CD4-positive, CD25-positive, alpha-beta regulatory T cell (primary cell): ENCODE measurements around the gene TRIM46. TPM values are rescaled to one million over a fixed set of nuclear protein-coding genes. Genes with fewer than 3 reads are reported as not detected.

Source experiments
- ATAC-seq, 2 donors: fragments of 150-1000 bp; cut with Tn5 transposase; one replicate each; pipeline ENCODE4 v1.10.0; 2021; ENCODE audit warnings: low read depth in 2 of 2, moderate number of reproducible peaks in 2 of 2, moderate library complexity in 1 of 2
- DNase-seq, 3 donors: peaks; one replicate each; pipeline versions ENCODE4 v3.0.0 to v3.0.0-alpha.2; 2012 to 2022; ENCODE audit warnings: mixed read lengths in 1 of 3
- H3K27ac ChIP-seq: one replicate; pipeline ENCODE4 v1.7.0; 2013; ENCODE audit warnings: mild to moderate bottlenecking, low read length; ENCODE audit not compliant: insufficient read depth, poor library complexity, severe bottlenecking
- H3K27me3 ChIP-seq: one replicate; pipeline ENCODE4 v1.7.0; 2013; ENCODE audit warnings: low read length; ENCODE audit not compliant: control insufficient read depth, insufficient read depth
- H3K36me3 ChIP-seq: one replicate; pipeline ENCODE4 v1.7.0; 2013; ENCODE audit warnings: mild to moderate bottlenecking, low read length, moderate library complexity; ENCODE audit not compliant: control insufficient read depth, insufficient read depth
- H3K4me1 ChIP-seq: 2 replicates; pipeline ENCODE4 v1.7.0; 2013; ENCODE audit warnings: mild to moderate bottlenecking, low read length; ENCODE audit not compliant: insufficient read depth, control insufficient read depth, poor library complexity, severe bottlenecking
- H3K4me3 ChIP-seq: one replicate; pipeline ENCODE4 v1.7.0; 2013; ENCODE audit warnings: low read depth, mild to moderate bottlenecking, low read length, moderate library complexity
- H3K9me3 ChIP-seq, 2 experiments: 1 replicate in 1 of 2; 2 replicates in 1 of 2; pipeline ENCODE4 v1.7.0; 2013; ENCODE audit warnings: low read length in 2 of 2, mild to moderate bottlenecking in 1 of 2, moderate library complexity in 1 of 2; ENCODE audit not compliant: control insufficient read depth in 2 of 2
- H3K27ac Mint-ChIP-seq, 3 donors: one replicate each; pipeline ENCODE4 v1.8.0; 2020 to 2022; ENCODE audit warnings: mild to moderate bottlenecking in 3 of 3, mixed read lengths in 3 of 3, moderate library complexity in 2 of 3
- H3K27me3 Mint-ChIP-seq: one replicate; pipeline ENCODE4 v1.8.0; 2022; ENCODE audit warnings: mild to moderate bottlenecking, mixed read lengths
- H3K36me3 Mint-ChIP-seq: one replicate; pipeline ENCODE4 v1.8.0; 2020; ENCODE audit warnings: mixed read lengths
- H3K4me1 Mint-ChIP-seq, 4 donors: one replicate each; pipeline ENCODE4 v1.8.0; 2020 to 2022; ENCODE audit warnings: mixed read lengths in 4 of 4, mild to moderate bottlenecking in 1 of 4
- H3K4me3 Mint-ChIP-seq, 4 donors: one replicate each; pipeline ENCODE4 v1.8.0; 2020 to 2022; ENCODE audit warnings: mild to moderate bottlenecking in 4 of 4, mixed read lengths in 4 of 4, moderate library complexity in 3 of 4
- H3K9me3 Mint-ChIP-seq, 7 donors: one replicate each; pipeline ENCODE4 v1.8.0; 2020 to 2022; ENCODE audit warnings: mixed read lengths in 7 of 7, mild to moderate bottlenecking in 3 of 7, moderate library complexity in 2 of 7
- polyA plus RNA-seq, 4 donors: library from polyadenylated mRNA; unstranded; fragments of 300-500 nt; fragmentation: Illumina TruSeq; gene quantifications; one replicate each; pipeline ENCODE4 v1.2.3, GENCODE V29; 2021
- total RNA-seq: library from RNA; stranded (reverse); gene quantifications from one replicate; pipeline ENCODE4 v1.2.3, GENCODE V29; 2022

TRIM46 gene
- total and polyA plus RNA-seq, 5 donors from 2014 or later, result 0.44 to 6.1 (median 1.1) TPM

DNA sequence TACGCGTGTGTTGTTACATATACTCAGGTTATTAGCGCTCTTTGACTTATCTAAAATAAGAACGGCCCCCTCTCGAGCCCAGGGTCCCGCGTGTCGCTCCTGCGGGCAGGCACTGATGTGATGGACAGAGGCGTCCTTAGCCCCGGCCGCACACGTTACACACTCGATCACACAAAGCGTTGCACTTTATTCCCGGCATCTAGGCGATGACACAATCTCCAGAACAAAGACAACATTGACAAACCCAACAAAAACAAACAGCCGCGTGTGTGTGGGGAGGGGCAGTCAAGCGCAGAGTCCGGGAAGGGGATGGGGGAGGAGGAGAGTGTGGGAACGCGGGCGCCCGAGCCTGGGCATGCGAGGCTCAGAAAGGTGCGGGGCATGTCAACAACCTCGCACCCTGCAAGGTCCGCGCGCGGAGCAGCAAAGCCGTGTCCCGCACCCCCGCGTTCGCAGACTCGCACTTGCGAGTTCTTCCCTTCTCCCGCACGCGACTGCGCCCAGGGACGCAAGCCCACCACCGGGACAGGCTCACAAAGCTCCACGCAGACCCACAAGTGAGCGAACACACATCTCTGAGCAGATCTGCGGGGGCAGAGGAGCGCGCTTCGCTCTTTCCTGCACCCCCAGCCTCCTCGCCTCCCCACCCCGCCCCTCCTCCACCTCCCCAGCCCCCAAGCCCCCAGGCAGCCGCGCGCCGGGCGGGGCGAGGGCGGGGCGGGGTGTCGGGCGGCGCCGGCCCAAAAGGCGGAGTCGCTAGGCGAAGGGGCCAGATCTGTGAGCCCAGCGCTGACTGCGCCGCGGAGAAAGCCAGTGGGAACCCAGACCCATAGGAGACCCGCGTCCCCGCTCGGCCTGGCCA, 46.3 kb upstream of the TRIM46 start, which contains the start of gene EFNA1:
Gene EFNA1 (plus strand): TSS at position 772 of the 862 bp plus-strand sequence. CDS start 102 bp downstream, outside the sequence.
- Mint-ChIP-seq H3K9me3 (no peaks in the 10 kb centered on the region), H3K4me1 (peaks cover 0 to 44% (median 18%) of the 10 kb centered on the region in 4 donors), H3K4me3 (peak within 1 kb of the TSS; percentile 75 to 94 (median 88)), H3K36me3 (peaks cover 3% of the 10 kb centered on the region), H3K27ac (peak within 1 kb of the TSS; percentile 21 to 88 (median 84)), H3K27me3 (peaks cover 64% of the 10 kb centered on the region)
- H3K9me3 ChIP-seq, result no peaks in the 10 kb centered on the region
- H3K36me3 ChIP-seq, result no peaks in the 10 kb centered on the region
- H3K27ac ChIP-seq, result no peak within 1 kb of the TSS
- peak within 1 kb of the TSS; percentile 50 for H3K4me3 ChIP-seq
- H3K4me1 ChIP-seq, result peaks cover 35% of the 10 kb centered on the region
- peak; percentile 31 to 37 for ATAC-seq
- peak in 2 of 3 donors; percentile 33 to 36 for DNase-seq
- peaks cover 9% of the 10 kb centered on the region for H3K27me3 ChIP-seq

DNA sequence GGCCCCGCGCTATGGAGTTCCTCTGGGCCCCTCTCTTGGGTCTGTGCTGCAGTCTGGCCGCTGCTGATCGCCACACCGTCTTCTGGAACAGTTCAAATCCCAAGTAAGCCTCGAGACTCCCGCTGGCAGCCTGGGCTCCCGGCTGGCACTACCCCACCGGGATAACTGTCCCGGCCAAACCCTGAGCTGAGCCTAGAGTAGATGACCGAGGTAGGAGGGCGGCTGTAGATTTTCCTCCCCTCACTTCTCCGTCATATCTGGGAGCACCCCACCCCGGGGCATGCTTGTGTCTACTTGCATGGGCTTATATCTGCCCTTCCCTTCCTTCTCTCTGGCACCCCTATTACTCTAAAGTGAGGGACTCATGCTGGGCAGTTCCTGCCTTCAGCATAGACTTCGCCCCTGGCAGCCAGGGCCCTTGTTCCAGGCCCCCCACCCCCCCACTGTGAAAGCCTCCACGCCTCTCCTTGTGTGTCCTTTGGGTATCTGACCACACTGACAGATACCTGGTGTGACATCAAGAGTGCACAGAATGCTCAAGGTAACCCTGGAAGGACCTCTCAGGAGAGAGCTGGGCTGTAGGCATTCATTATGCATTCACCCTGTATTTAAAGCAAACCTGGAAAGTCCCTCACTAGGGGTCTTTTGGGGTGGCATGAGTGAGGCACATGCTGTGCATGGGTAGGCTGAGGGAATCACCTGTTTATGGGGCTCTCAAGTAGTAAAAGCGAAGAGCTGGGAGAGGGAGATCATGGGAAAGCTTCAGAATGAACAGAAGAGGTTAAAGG, 45.5 kb upstream of the TRIM46 start:
- Histone ChIP-seq H3K9me3 (no peaks in the 10 kb centered on the region), H3K27me3 (peaks cover 9% of the 10 kb centered on the region), H3K4me1 (peaks cover 35% of the 10 kb centered on the region), H3K4me3 (peak overlapping the region; percentile 48), H3K27ac (no peak overlapping the region), H3K36me3 (no peaks in the 10 kb centered on the region)
- Mint-ChIP-seq H3K4me3 (peak overlapping the region; percentile 75 to 87 (median 81)), H3K4me1 (peaks cover 0 to 44% (median 20%) of the 10 kb centered on the region in 4 donors), H3K36me3 (peaks cover 4% of the 10 kb centered on the region), H3K27ac (peak overlapping the region; percentile 21 to 84 (median 73)), H3K27me3 (peaks cover 60% of the 10 kb centered on the region), H3K9me3 (no peaks in the 10 kb centered on the region)
- DNase-seq (no peak), ATAC-seq (no peak)

- H3K4me3 Mint-ChIP-seq, result peak overlapping the region; percentile 75 to 87 (median 81)
- H3K9me3 ChIP-seq, result no peaks in the 10 kb centered on the region
- peak overlapping the region; percentile 14 to 84 (median 21) for H3K27ac Mint-ChIP-seq
- H3K36me3 Mint-ChIP-seq, result peaks cover 6% of the 10 kb centered on the region
- no peak for ATAC-seq
- peaks cover 9% of the 10 kb centered on the region for H3K27me3 ChIP-seq
- H3K27me3 Mint-ChIP-seq, result peaks cover 55% of the 10 kb centered on the region
- peaks cover 0 to 46% (median 22%) of the 10 kb centered on the region in 4 donors for H3K4me1 Mint-ChIP-seq
- H3K4me3 ChIP-seq, result peak overlapping the region; percentile 48
- H3K9me3 Mint-ChIP-seq, result no peaks in the 10 kb centered on the region
- H3K27ac ChIP-seq, result no peak overlapping the region
- peaks cover 35% of the 10 kb centered on the region for H3K4me1 ChIP-seq
- no peak for DNase-seq
- no peaks in the 10 kb centered on the region for H3K36me3 ChIP-seq
These were observed 44.7 kb upstream of the TRIM46 start for GRCh38 chr1:155128755-155129473.

DNA sequence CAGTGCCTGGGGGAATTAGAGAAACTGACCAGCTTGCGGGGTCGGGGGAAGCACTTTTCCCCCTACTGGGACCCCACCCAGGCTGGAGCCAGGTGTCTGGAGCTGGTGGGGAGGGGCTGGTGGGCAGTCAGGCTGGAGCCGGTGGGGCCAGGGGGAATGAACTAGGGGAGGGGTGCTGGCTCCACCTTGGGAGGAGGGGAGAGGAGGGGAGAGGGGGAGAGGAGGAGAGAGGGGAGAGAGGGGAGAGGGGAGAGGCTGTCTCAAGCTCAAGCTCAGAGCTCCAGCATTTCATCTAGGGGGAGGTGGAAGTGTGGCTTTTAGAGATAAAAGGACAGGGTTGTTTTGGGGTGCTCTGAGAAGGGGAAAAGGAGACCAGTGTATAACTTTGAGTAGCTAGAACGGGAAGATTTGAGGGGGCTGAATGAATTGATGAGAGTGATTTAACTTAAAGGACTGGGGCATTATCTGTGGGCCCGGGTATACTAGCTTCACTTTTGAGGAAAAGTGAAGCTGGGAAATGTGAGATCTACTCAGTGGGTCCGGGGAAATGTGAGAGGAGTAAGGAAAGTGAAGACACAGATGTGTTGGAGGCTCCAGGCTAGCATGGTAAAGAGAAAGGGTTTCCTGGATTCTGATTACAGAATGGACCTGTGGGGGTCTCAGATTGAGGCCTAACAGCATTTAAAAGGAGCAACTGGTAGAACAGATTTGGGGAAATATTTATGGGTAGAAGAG, 43.2 kb upstream of the TRIM46 start:
- H3K27me3 Mint-ChIP-seq, result peaks cover 46% of the 10 kb centered on the region
- no peaks in the 10 kb centered on the region for H3K9me3 Mint-ChIP-seq
- DNase-seq (no peak), ATAC-seq (no peak)
- H3K4me1 Mint-ChIP-seq, result peaks cover 7 to 56% (median 29%) of the 10 kb centered on the region in 4 donors
- H3K4me3 Mint-ChIP-seq, result peak overlapping the region; percentile 66 to 81 (median 74)
- Histone ChIP-seq H3K9me3 (no peaks in the 10 kb centered on the region), H3K4me3 (no peak overlapping the region), H3K36me3 (no peaks in the 10 kb centered on the region), H3K4me1 (peaks cover 42% of the 10 kb centered on the region), H3K27ac (peak overlapping the region; percentile 5), H3K27me3 (peaks cover 9% of the 10 kb centered on the region)
- peaks cover 6% of the 10 kb centered on the region for H3K36me3 Mint-ChIP-seq
- peak overlapping the region in 2 of 3 donors; percentile 18 to 82 for H3K27ac Mint-ChIP-seq

- Histone ChIP-seq H3K9me3 (no peaks in the 10 kb centered on the region), H3K4me3 (no peak overlapping the region), H3K27me3 (peaks cover 9% of the 10 kb centered on the region), H3K27ac (no peak overlapping the region), H3K4me1 (peaks cover 43% of the 10 kb centered on the region), H3K36me3 (no peaks in the 10 kb centered on the region)
- Mint-ChIP-seq H3K27me3 (peaks cover 46% of the 10 kb centered on the region), H3K4me3 (peak overlapping the region in 1 of 4 donors; percentile 81), H3K27ac (peak overlapping the region in 1 of 3 donors; percentile 18), H3K4me1 (peaks cover 7 to 61% (median 32%) of the 10 kb centered on the region in 4 donors), H3K36me3 (peaks cover 6% of the 10 kb centered on the region), H3K9me3 (no peaks in the 10 kb centered on the region)
- DNase-seq, result no peak
- ATAC-seq, result no peak
These were observed 42.4 kb upstream of the TRIM46 start for GRCh38 chr1:155131285-155131684.

DNA sequence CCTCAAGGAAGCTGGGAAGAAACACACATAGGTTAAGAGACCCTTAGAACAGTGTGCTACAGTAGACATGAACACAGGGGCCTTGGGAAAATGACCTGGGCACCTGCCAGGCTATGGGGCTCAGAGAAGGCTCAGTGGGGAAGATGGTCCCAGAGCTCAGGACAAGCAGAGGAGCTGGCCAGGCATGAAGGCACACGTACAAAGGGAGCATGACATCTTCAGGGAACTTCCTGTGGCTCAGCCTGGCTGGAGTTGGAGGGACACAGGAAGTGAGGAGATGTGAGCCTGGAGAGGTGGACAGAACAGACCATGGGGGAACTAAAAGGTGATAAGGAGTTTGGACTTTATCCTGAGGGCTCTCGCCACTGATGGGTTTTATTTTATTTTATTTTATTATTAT, 41.8 kb upstream of the TRIM46 start:
- peaks cover 6% of the 10 kb centered on the region for H3K36me3 Mint-ChIP-seq
- ATAC-seq, result no peak

More for the DNA sequence above, 41.8 kb upstream of the TRIM46 start:
- peaks cover 9 to 62% (median 33%) of the 10 kb centered on the region in 4 donors for H3K4me1 Mint-ChIP-seq
- H3K9me3 ChIP-seq, result no peaks in the 10 kb centered on the region
- H3K27ac ChIP-seq, result no peak overlapping the region
- no peaks in the 10 kb centered on the region for H3K9me3 Mint-ChIP-seq
- H3K4me1 ChIP-seq, result peaks cover 41% of the 10 kb centered on the region
- no peak overlapping the region for H3K27ac Mint-ChIP-seq
- peak overlapping the region in 3 of 4 donors; percentile 29 to 81 (median 50) for H3K4me3 Mint-ChIP-seq
- no peaks in the 10 kb centered on the region for H3K36me3 ChIP-seq
- no peak for DNase-seq
- H3K27me3 ChIP-seq, result peaks cover 8% of the 10 kb centered on the region
- H3K4me3 ChIP-seq, result no peak overlapping the region
- peaks cover 42% of the 10 kb centered on the region for H3K27me3 Mint-ChIP-seq
